ENCODE data around the gene REX1BD.

DNA sequence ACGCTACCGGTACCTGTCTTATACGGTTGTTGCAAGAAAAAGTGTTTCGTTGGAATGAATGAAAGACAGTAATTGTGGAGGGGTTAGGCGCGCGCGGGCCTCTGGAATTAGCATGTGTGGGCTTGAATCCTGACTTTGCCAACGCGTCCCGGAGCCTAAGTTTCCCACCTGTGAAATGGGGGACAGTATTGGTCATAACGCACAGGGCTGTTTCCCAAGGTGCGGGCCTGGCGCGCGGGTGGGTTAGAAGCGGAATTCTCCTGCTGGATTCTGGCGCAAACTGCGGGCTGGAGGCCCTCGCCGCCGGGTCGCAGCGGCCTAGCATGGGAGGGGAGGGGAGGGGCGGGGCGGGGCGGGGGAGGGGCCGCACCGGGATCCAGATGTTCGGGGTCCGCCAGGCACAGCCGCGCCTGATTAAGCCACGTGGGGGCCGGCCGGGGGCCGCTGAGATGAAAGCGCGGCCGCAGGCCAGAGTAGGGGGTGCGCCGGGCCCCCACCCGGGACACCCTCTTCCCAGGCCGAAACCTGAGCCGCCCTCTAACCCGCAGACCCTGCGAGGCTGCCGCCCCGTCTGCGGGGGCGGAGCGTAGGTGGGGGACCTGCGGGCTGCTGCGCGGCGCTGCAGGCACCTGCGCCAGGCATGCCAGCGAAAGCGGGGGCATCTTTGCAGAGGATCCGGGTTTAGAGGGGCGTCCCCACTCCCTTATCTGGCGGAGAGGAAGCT, 22.9 kb downstream of the REX1BD start:
- no peak for TF ChIP-seq SRF (IDR thresholded peaks at IDR 0.05; ENCODE audit: low read depth)
- no peak for TF ChIP-seq TCF7L2 (IDR thresholded peaks at IDR 0.05; ENCODE audit: borderline replicate concordance, extremely low read depth, insufficient read depth, insufficient read length)

Measured in HCT116 (cell line).